ENCODE data around the gene KRTAP4-9.
"Not testable (repeated sequence)": the region's sequence is repeated elsewhere in the genome, so short reads cannot be mapped to it uniquely, and the experiment has no call there.

Gene KRTAP4-9

GRCh38 chr17:41098481-41098880 is 6.7 kb upstream of the KRTAP4-9 start:
- no peak for DNase-seq

- DNase-seq, result not testable (repeated sequence)
Observed at GRCh38 chr17:41099682-41100480, 5.3 kb upstream of the KRTAP4-9 start.

- no peak for DNase-seq
Observed at GRCh38 chr17:41101586-41102259, 3.5 kb upstream of the KRTAP4-9 start, which contains the start of gene KRTAP4-16. TSS of gene KRTAP4-16 (minus strand) at chr17:41102209. CDS start at chr17:41102209, 0 bp downstream.

GRCh38 chr17:41103896-41104295 is 1.3 kb upstream of the KRTAP4-9 start:
- no peak for DNase-seq

GRCh38 chr17:41104386-41105038 is 677 bp upstream of the KRTAP4-9 start:
- DNase-seq, result not testable (repeated sequence)

GRCh38 chr17:41107941-41108450 is 2.8 kb downstream of the KRTAP4-9 start:
- DNase-seq, result no peak

GRCh38 chr17:41108728-41109386 is 3.7 kb downstream of the KRTAP4-9 start:
- DNase-seq, result not testable (repeated sequence)

GRCh38 chr17:41111151-41111885 is 6.1 kb downstream of the KRTAP4-9 start:
- no peak for DNase-seq

GRCh38 chr17:41116297-41116696 is 11.1 kb downstream of the KRTAP4-9 start:
- no peak for DNase-seq

- not testable (repeated sequence) for DNase-seq
Observed at GRCh38 chr17:41117846-41118386, 12.7 kb downstream of the KRTAP4-9 start, which contains the start of gene KRTAP4-11. TSS of gene KRTAP4-11 (minus strand) at chr17:41118373. CDS start at chr17:41118315, 58 bp downstream.

- no peak for DNase-seq
Observed at GRCh38 chr17:41118721-41119120, 13.5 kb downstream of the KRTAP4-9 start.

- not testable (repeated sequence) for DNase-seq
Observed at GRCh38 chr17:41119696-41120690, 14.8 kb downstream of the KRTAP4-9 start.

- DNase-seq, result no peak
Observed at GRCh38 chr17:41121742-41122141, 16.6 kb downstream of the KRTAP4-9 start.

GRCh38 chr17:41123292-41123990 is 18.3 kb downstream of the KRTAP4-9 start:
- DNase-seq, result not testable (repeated sequence)

GRCh38 chr17:41123991-41124371 is 18.8 kb downstream of the KRTAP4-9 start, which contains the start of gene KRTAP4-12:
TSS of gene KRTAP4-12 (minus strand) at chr17:41124182. CDS start at chr17:41124122, 60 bp downstream.
- DNase-seq, result not testable (repeated sequence)

- no peak for DNase-seq
Observed at GRCh38 chr17:41125064-41125463, 19.9 kb downstream of the KRTAP4-9 start.

GRCh38 chr17:41126412-41126811 is 21.2 kb downstream of the KRTAP4-9 start:
- DNase-seq, result no peak

GRCh38 chr17:41127371-41127770 is 22.2 kb downstream of the KRTAP4-9 start:
- no peak for DNase-seq

GRCh38 chr17:41131979-41132378 is 26.8 kb downstream of the KRTAP4-9 start:
- DNase-seq, result no peak

All from NCI-H1092 (cell line).